ENCODE results near the gene ACSF2. TPM values are rescaled to one million over a fixed set of nuclear protein-coding genes. Genes with fewer than 3 reads are reported as not detected.

Gene ACSF2
- total RNA-seq, 4 donors from 2014 or later = 31.3 to 63.1 (median 42.2) TPM

GRCh38 chr17:50421308-50422051, 4.5 kb upstream of the ACSF2 start:
- TF ChIP-seq CTCF (IDR thresholded peaks at IDR 0.05; ENCODE audit: low read depth) = no peak

GRCh38 chr17:50422738-50423137, 3.3 kb upstream of the ACSF2 start:
- no peak for TF ChIP-seq CTCF (IDR thresholded peaks at IDR 0.05; ENCODE audit: low read depth)

GRCh38 chr17:50423553-50424159, 2.4 kb upstream of the ACSF2 start:
- TF ChIP-seq CTCF (IDR thresholded peaks at IDR 0.05; ENCODE audit: low read depth) = no peak

- no peak for TF ChIP-seq CTCF (IDR thresholded peaks at IDR 0.05; ENCODE audit: low read depth)
Measured at GRCh38 chr17:50424246-50424995, 1.6 kb upstream of the ACSF2 start.

- TF ChIP-seq CTCF (IDR thresholded peaks at IDR 0.05; ENCODE audit: low read depth) = no peak
Measured at GRCh38 chr17:50424996-50425681, 879 bp upstream of the ACSF2 start.

GRCh38 chr17:50426472-50426782, 409 bp downstream of the ACSF2 start:
- no peak for TF ChIP-seq CTCF (IDR thresholded peaks at IDR 0.05; ENCODE audit: low read depth)

Data from subcutaneous adipose tissue (tissue), 4 donors.